Upper lobe of left lung (tissue), 4 donors: ENCODE data around the gene KRTAP9-9.

Experiments
- CTCF ChIP-seq, 6 experiments: fragments of 450-650 bp in 4 of 6; fragments of 200-600 bp in 2 of 6; sonication (generic) in 2 of 6; IDR thresholded peaks; one replicate each; pipeline ENCODE4 v1.5.1; 2016 to 2019; ENCODE audit warnings: antibody characterized with exemption in 6 of 6
- EP300 ChIP-seq, 4 donors: sonication (generic); formaldehyde crosslinking; IDR thresholded peaks; one replicate each; pipeline ENCODE4 v1.5.1; 2017; ENCODE audit warnings: antibody characterized with exemption in 4 of 4, control low read depth in 2 of 4
- POLR2AphosphoS5 ChIP-seq, 2 donors: sonication (generic); formaldehyde crosslinking; IDR thresholded peaks; one replicate each; pipeline ENCODE4 v1.5.1; 2017; ENCODE audit warnings: antibody characterized with exemption in 2 of 2

GRCh38 chr17:41226051-41226450 is 29.1 kb upstream of the KRTAP9-9 start:
- TF ChIP-seq CTCF (IDR thresholded peaks at IDR 0.05) (no peak), EP300 (IDR thresholded peaks at IDR 0.05) (no peak), POLR2AphosphoS5 (IDR thresholded peaks at IDR 0.05) (no peak)
